ENCODE results near the gene LVRN. TPM values are rescaled to one million over a fixed set of nuclear protein-coding genes. Genes with fewer than 3 reads are reported as not detected.

Gene LVRN
- total RNA-seq, 4 donors from 2014 or later = 1.4 to 7.6 TPM; not detected in 2

DNA sequence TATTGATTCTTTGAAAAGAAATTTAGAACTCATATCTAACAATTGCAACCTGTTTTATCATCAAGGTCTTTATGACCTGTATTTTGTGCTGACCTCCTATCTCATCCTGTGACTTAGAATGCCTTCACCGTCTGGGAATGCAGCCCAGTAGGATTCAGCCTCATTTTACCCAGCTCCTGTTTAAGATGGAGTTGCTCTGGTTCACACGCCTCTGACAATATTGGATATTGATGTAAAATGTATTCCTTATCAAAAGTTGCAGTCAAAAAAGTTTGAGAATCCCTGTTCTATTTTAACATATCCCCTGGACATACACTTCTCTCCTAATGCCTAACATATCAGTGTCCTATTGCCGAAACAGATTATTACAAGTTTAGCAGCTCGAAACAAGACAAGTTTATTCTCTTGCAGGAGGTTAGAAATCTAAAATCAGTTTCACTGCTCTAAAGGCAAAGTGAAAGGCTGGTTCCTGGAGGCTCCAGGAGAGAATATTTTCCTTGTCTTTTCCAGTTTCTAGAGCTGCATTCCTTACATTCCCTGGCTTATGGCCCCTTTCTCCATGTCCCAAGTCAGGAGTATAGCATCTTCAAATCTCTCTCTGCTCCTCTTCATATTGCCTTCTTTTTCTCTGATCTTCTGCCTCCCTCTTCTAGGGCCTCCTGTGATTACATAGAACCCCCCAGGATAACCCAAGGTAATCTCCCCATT lies 31.5 kb upstream of the LVRN start:
- in situ Hi-C loops (cut with MboI; ENCODE audit: low pct_ligation_motif_present in 1 of 4, low pct_unique_long_range_greater_than_20kb in 1 of 4, low sequenced_read_pairs in 3 of 4) (no loop called here), intact Hi-C loops (cut with DNase I; ENCODE audit: low total_unique reads) (no loop called here)
- WGBS, 2 donors (ENCODE audit: low coverage in 1 of 2) = 92 to 96% methylated on average over 4 of the region's 4 CpGs
- DNase-seq = no peak
- TF ChIP-seq POLR2A (IDR thresholded peaks at IDR 0.05) (no peak), POLR2AphosphoS5 (IDR thresholded peaks at IDR 0.05) (no peak), EP300 (IDR thresholded peaks at IDR 0.05; ENCODE audit: low read depth) (no peak)
- TF ChIP-seq, protein P1, sequence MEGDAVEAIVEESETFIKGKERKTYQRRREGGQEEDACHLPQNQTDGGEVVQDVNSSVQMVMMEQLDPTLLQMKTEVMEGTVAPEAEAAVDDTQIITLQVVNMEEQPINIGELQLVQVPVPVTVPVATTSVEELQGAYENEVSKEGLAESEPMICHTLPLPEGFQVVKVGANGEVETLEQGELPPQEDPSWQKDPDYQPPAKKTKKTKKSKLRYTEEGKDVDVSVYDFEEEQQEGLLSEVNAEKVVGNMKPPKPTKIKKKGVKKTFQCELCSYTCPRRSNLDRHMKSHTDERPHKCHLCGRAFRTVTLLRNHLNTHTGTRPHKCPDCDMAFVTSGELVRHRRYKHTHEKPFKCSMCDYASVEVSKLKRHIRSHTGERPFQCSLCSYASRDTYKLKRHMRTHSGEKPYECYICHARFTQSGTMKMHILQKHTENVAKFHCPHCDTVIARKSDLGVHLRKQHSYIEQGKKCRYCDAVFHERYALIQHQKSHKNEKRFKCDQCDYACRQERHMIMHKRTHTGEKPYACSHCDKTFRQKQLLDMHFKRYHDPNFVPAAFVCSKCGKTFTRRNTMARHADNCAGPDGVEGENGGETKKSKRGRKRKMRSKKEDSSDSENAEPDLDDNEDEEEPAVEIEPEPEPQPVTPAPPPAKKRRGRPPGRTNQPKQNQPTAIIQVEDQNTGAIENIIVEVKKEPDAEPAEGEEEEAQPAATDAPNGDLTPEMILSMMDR (IDR thresholded peaks at IDR 0.05) = no peak
- H3K27ac ChIP-seq = no peak overlapping the region
- no peaks in the 10 kb centered on the region for H3K4me1 ChIP-seq
- no peaks in the 10 kb centered on the region for H3K9me3 ChIP-seq
- H3K4me3 ChIP-seq = no peak overlapping the region
- no peaks in the 10 kb centered on the region for H3K27me3 ChIP-seq
- no peaks in the 10 kb centered on the region for H3K36me3 ChIP-seq

DNA sequence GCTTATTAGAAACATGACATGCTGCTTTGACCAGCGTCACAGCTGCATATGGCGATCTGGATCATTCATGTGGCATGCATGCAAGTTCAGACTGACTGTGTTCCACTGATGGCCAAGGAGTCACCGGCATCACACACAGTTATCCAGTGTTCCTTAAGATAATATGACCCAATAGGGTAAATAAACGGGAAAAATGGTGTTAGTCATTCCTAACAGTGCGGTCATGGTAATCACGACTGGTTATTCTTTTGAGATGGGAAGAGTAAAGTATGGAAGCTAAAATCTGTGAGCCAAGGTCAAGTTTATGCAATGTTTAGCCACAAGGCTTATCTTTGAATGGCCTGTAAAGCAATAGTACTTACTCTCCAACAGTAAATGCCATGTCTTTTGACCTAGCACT lies 29.3 kb upstream of the LVRN start:
- intact Hi-C loops (cut with DNase I; ENCODE audit: low total_unique reads) = no loop called here

DNA sequence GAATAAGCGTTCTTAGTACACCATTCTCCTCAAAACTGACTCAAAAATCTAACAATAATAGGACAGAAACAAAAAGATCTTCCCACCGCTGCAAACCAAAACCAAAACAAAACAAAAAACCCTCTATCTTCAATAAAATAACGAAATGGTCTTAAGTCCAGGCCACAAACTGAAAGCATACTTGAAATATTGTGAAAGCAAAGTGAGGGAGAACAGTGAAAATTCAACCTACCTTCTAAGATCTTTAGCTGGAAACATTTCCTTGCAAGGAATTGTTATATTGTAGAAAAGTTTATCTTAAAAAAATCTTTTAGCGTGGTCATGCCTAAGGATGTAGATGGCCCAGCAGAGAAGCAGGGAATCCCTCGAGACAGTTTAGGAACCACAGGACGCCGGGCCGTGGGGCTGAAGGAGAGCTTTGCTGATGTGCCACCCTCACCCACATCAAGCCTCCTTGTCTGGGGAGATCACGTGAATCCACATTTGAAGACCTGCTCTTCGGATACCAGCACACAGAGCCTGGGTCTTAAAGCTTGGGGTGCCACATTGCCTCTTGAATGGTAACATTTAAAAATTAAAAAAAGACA lies 27.8 kb upstream of the LVRN start:
- Histone ChIP-seq H3K27me3 (no peaks in the 10 kb centered on the region), H3K4me3 (no peak overlapping the region), H3K27ac (no peak overlapping the region), H3K4me1 (no peaks in the 10 kb centered on the region), H3K36me3 (no peaks in the 10 kb centered on the region), H3K9me3 (no peaks in the 10 kb centered on the region)
- intact Hi-C loops (cut with DNase I; ENCODE audit: low total_unique reads) (no loop called here), in situ Hi-C loops (cut with MboI; ENCODE audit: low pct_ligation_motif_present in 1 of 4, low pct_unique_long_range_greater_than_20kb in 1 of 4, low sequenced_read_pairs in 3 of 4) (no loop called here)
- TF ChIP-seq POLR2AphosphoS5 (IDR thresholded peaks at IDR 0.05) (no peak), POLR2A (IDR thresholded peaks at IDR 0.05) (no peak), EP300 (IDR thresholded peaks at IDR 0.05; ENCODE audit: low read depth) (no peak)
- TF ChIP-seq, protein P1 (IDR thresholded peaks at IDR 0.05) = no peak
- WGBS, 2 donors (ENCODE audit: low coverage in 1 of 2) = 85 to 97% methylated on average over 7 to 10 of the region's 10 CpGs
- DNase-seq = no peak

More for the DNA sequence above, 29.3 kb upstream of the LVRN start:
- Histone ChIP-seq H3K4me1 (no peaks in the 10 kb centered on the region), H3K4me3 (no peak overlapping the region), H3K36me3 (no peaks in the 10 kb centered on the region), H3K27ac (no peak overlapping the region), H3K9me3 (no peaks in the 10 kb centered on the region), H3K27me3 (no peaks in the 10 kb centered on the region)
- no peak for DNase-seq
- in situ Hi-C loops (cut with MboI; ENCODE audit: low pct_ligation_motif_present in 1 of 4, low pct_unique_long_range_greater_than_20kb in 1 of 4, low sequenced_read_pairs in 3 of 4) = no loop called here
- WGBS, 2 donors (ENCODE audit: low coverage in 1 of 2) = 84 to 96% methylated on average over 4 to 6 of the region's 6 CpGs
- TF ChIP-seq EP300 (IDR thresholded peaks at IDR 0.05; ENCODE audit: low read depth) = no peak
- TF ChIP-seq, protein P1 (IDR thresholded peaks at IDR 0.05) = no peak
- TF ChIP-seq POLR2AphosphoS5 (IDR thresholded peaks at IDR 0.05) = no peak
- TF ChIP-seq POLR2A (IDR thresholded peaks at IDR 0.05) = no peak

DNA sequence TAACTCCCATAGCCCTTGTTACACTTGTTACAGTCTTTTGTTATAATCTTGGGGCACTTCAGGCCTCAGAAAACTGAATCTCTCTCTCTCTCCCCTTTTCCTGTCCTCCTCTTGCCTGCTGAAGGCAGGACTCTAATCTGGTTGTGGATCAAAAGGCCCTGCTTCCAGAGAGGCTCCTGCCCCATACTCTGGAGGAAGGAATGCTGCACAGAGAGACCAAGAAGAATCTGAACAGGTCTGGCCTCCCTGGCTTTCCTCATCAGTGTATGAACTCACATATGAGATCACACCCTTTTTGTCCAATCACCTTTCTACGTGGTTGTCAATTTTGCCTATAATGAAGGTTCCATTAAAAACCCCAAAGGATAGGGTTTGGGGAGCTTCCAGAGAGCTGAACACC lies 26.2 kb upstream of the LVRN start:
- no peak overlapping the region for H3K4me3 ChIP-seq
- no peak for TF ChIP-seq EP300 (IDR thresholded peaks at IDR 0.05; ENCODE audit: low read depth)
- TF ChIP-seq, protein P1 (IDR thresholded peaks at IDR 0.05) = no peak
- TF ChIP-seq POLR2A (IDR thresholded peaks at IDR 0.05) = no peak
- TF ChIP-seq POLR2AphosphoS5 (IDR thresholded peaks at IDR 0.05) = no peak
- intact Hi-C loops (cut with DNase I; ENCODE audit: low total_unique reads) = no loop called here
- H3K4me1 ChIP-seq = no peaks in the 10 kb centered on the region
- no peaks in the 10 kb centered on the region for H3K36me3 ChIP-seq
- H3K27me3 ChIP-seq = no peaks in the 10 kb centered on the region
- no peak overlapping the region for H3K27ac ChIP-seq
- in situ Hi-C loops (cut with MboI; ENCODE audit: low pct_ligation_motif_present in 1 of 4, low pct_unique_long_range_greater_than_20kb in 1 of 4, low sequenced_read_pairs in 3 of 4) = no loop called here
- WGBS, 2 donors (ENCODE audit: low coverage in 1 of 2) = 88% methylated on average over 1 of the region's 1 CpG
- H3K9me3 ChIP-seq = no peaks in the 10 kb centered on the region
- no peak for DNase-seq
